RWPE2 (cell line): ENCODE data around the gene SORCS2.
"Not testable (repeated sequence)": the region's sequence is repeated elsewhere in the genome, so short reads cannot be mapped to it uniquely, and the experiment has no call there.

Source experiments
- ATAC-seq: fragments of 200-7000 bp; cut with Tn5 transposase; 3 replicates; pipeline ENCODE4 v1.9.1; 2021; ENCODE audit warnings: low read depth
- DNase-seq: peaks from one replicate; pipeline ENCODE4 v3.0.0-alpha.2; 2020; ENCODE audit warnings: low spot score
- H3K27ac ChIP-seq: fragments of 450-650 bp; 2 replicates; pipeline ENCODE4 v1.5.1; 2017; ENCODE audit warnings: mild to moderate bottlenecking; ENCODE audit not compliant: poor library complexity, severe bottlenecking
- H3K27me3 ChIP-seq: fragments of 250-450 bp; sonication (Bioruptor Pico); 2 replicates; pipeline ENCODE4 v1.5.1; 2021; ENCODE audit warnings: mild to moderate bottlenecking, moderate library complexity; ENCODE audit not compliant: insufficient read depth, poor library complexity, severe bottlenecking
- H3K36me3 ChIP-seq: fragments of 250-450 bp; sonication (Bioruptor Pico); 2 replicates; pipeline ENCODE4 v1.5.1; 2020; ENCODE audit warnings: low read depth, mild to moderate bottlenecking, moderate library complexity
- H3K4me1 ChIP-seq: fragments of 250-450 bp; sonication (Bioruptor Pico); 2 replicates; pipeline ENCODE4 v1.5.1; 2021; ENCODE audit warnings: mild to moderate bottlenecking, moderate library complexity; ENCODE audit not compliant: insufficient read depth, poor library complexity, severe bottlenecking
- H3K4me3 ChIP-seq: fragments of 250-450 bp; sonication (Bioruptor Pico); 2 replicates; pipeline ENCODE4 v1.5.1; 2021; ENCODE audit warnings: mild to moderate bottlenecking, moderate library complexity; ENCODE audit not compliant: severe bottlenecking
- H3K9me3 ChIP-seq: fragments of 250-450 bp; sonication (Bioruptor Pico); 2 replicates; pipeline ENCODE4 v1.5.1; 2021; ENCODE audit warnings: mild to moderate bottlenecking, moderate library complexity; ENCODE audit not compliant: severe bottlenecking
- CTCF ChIP-seq: fragments of 450-650 bp; IDR thresholded peaks from one replicate; pipeline ENCODE4 v1.5.1; 2017; ENCODE audit warnings: mild to moderate bottlenecking, moderate library complexity; ENCODE audit not compliant: poor library complexity, severe bottlenecking

The SORCS2 gene

GRCh38 chr4:7571701-7572100 is 379.4 kb downstream of the SORCS2 start:
- Histone ChIP-seq H3K27ac (no peak overlapping the region), H3K9me3 (peaks cover 2% of the 10 kb centered on the region), H3K4me1 (no peaks in the 10 kb centered on the region), H3K27me3 (no peaks in the 10 kb centered on the region), H3K36me3 (no peaks in the 10 kb centered on the region), H3K4me3 (no peak overlapping the region)
- no peak for TF ChIP-seq CTCF
- no peak for ATAC-seq
- no peak for DNase-seq

DNA sequence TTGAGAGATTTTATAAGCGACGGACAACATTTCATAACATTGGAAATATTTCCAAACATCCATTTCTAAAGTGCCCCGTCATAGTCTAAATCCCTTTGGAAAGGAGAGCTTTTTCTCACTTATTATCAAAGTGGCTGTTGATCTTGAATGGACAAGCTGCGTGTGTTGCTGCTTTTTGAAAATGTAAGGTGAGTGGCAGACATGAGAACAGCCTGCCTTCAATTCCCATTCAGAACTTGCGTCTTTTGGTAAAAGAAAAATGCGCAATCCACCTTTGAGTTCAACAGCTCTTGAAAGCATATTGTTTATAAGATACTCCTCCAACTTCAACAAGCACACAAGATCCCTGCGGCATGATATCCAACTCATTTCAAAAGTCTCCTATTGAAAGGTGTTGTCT is 380.6 kb downstream of the SORCS2 start:
- H3K9me3 ChIP-seq = peaks cover 3% of the 10 kb centered on the region
- no peaks in the 10 kb centered on the region for H3K27me3 ChIP-seq
- DNase-seq (no peak), ATAC-seq (no peak)
- no peak overlapping the region for H3K4me3 ChIP-seq
- H3K27ac ChIP-seq = no peak overlapping the region
- TF ChIP-seq CTCF = no peak
- H3K36me3 ChIP-seq = no peaks in the 10 kb centered on the region
- H3K4me1 ChIP-seq = no peaks in the 10 kb centered on the region

GRCh38 chr4:7573576-7574091 is 381.3 kb downstream of the SORCS2 start:
- peaks cover 4% of the 10 kb centered on the region for H3K9me3 ChIP-seq
- no peaks in the 10 kb centered on the region for H3K36me3 ChIP-seq
- no peak for TF ChIP-seq CTCF
- no peak overlapping the region for H3K4me3 ChIP-seq
- H3K4me1 ChIP-seq = no peaks in the 10 kb centered on the region
- no peak overlapping the region for H3K27ac ChIP-seq
- DNase-seq (no peak), ATAC-seq (no peak)
- H3K27me3 ChIP-seq = no peaks in the 10 kb centered on the region

DNA sequence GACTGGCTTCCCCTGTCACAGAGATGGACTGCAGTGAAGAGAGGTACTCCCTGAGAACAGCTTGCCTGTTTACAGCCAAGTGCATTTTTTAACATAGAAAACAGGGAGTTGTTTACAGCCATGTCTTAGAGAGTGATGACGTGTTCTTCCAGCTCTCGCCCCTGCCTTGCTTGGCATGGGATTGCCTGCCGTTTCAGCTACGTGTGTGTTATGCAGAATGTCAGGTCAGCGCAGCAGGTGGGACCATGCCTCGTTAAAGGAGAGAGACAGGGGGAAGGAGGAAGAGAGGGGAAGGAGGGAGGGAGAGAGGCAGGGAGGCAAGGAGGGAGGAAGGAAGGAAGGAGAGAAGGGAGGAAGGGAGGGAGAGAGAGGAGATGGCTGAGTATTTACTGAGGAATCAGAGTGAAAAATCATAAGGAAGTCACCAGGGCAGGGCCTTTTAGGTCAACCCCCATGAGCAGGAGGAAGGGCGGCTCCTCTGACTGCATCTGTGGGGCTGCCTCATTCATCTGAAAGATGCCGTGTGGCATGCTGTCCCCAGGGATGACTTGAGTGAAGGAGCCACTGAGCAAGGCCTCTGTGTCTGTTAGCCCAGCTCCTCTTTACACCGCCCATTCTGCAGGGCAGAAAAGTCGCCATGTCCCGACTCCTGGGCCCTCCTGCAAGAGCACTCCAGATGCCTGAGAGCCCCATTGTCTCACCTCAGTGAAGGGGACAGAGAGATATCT is 382.1 kb downstream of the SORCS2 start:
- Histone ChIP-seq H3K27ac (no peak overlapping the region), H3K36me3 (no peaks in the 10 kb centered on the region), H3K9me3 (peaks cover 7% of the 10 kb centered on the region), H3K27me3 (no peaks in the 10 kb centered on the region), H3K4me1 (no peaks in the 10 kb centered on the region), H3K4me3 (no peak overlapping the region)
- DNase-seq (no peak), ATAC-seq (no peak)
- no peak for TF ChIP-seq CTCF

DNA sequence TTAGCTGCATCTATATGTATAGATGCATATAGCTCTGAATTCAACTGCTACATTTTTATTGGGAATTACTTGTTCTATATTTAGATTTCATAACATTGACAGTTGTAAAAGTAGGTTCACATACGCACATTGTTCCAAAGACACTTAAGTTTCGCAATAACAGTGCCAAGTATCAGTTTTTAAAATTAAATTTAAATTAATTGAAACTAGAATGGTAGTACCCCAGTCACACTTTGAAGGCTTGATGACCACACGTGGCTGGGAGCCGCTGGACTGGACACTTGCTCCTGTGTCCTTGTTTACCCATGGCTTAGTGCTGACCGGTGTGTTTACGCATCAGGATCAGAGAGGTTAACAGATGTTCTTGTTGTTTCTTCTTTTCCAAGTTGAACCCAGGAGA is 383.1 kb downstream of the SORCS2 start:
- Histone ChIP-seq H3K4me1 (no peaks in the 10 kb centered on the region), H3K9me3 (peaks cover 7% of the 10 kb centered on the region), H3K27me3 (no peaks in the 10 kb centered on the region), H3K4me3 (no peak overlapping the region), H3K27ac (no peak overlapping the region), H3K36me3 (no peaks in the 10 kb centered on the region)
- ATAC-seq (no peak), DNase-seq (no peak)
- no peak for TF ChIP-seq CTCF

DNA sequence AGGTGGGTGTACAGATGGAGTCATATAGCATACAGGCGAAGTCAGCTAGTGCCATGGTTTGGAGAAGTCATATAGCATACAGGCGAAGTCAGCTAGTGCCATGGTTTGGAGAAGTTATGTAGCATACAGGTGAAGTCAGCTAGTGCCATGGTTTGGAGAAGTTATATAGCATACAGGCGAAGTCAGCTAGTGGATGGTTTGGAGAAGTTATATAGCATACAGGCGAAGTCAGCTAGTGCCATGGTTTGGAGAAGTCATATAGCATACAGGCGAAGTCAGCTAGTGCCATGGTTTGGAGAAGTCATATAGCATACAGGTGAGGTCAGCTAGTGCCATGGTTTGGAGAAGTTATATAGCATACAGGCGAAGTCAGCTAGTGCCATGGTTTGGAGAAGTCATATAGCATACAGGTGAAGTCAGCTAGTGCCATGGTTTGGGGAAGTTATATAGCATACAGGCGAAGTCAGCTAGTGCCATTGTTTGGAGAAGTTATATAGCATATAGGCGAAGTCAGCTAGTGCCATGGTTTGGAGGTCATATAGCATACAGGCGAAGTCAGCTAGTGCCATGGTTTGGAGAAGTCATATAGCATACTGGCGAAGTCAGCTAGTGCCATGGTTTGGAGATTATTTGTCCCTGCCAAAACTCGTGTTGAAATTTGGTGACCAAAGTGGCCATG is 385.2 kb downstream of the SORCS2 start:
- H3K36me3 ChIP-seq, H3K9me3 ChIP-seq, H3K4me1 ChIP-seq, H3K27ac ChIP-seq, DNase-seq, H3K4me3 ChIP-seq, H3K27me3 ChIP-seq, ATAC-seq: not testable (repeated sequence)
